Activated CD4-positive, alpha-beta memory T cell treated with anti-CD3 and anti-CD28 coated beads for 36 hours (primary cell): ENCODE results near the gene SAPCD2. TPM values are rescaled to one million over a fixed set of nuclear protein-coding genes. Genes with fewer than 3 reads are reported as not detected.
"Not testable (repeated sequence)": the region's sequence is repeated elsewhere in the genome, so short reads cannot be mapped to it uniquely, and the experiment has no call there.

Experiments used
- CTCF ChIA-PET: fragments of 350-600 bp; sonication (Branson Sonifier 250); formaldehyde crosslinking; loops from one replicate; lab custom pipeline; 2021; ENCODE audit warnings: antibody characterized with exemption, inconsistent platforms; lab: Charles Lee
- POLR2A ChIA-PET: fragments of 350-600 bp; sonication (Branson Sonifier 250); formaldehyde crosslinking; loops from one replicate; lab custom pipeline; 2021; ENCODE audit warnings: antibody characterized with exemption; lab: Charles Lee
- DNase-seq: peaks from one replicate; pipeline ENCODE4 v3.0.0-alpha.2; 2020
- H3K27ac Mint-ChIP-seq: one replicate; pipeline ENCODE4 v1.8.0; 2021; ENCODE audit warnings: mixed read lengths
- H3K27me3 Mint-ChIP-seq: one replicate; pipeline ENCODE4 v1.8.0; 2021; ENCODE audit warnings: mixed read lengths
- H3K36me3 Mint-ChIP-seq: one replicate; pipeline ENCODE4 v1.8.0; 2021; ENCODE audit warnings: mixed read lengths
- H3K4me1 Mint-ChIP-seq: one replicate; pipeline ENCODE4 v1.8.0; 2021; ENCODE audit warnings: low read depth, mixed read lengths
- H3K4me3 Mint-ChIP-seq: one replicate; pipeline ENCODE4 v1.8.0; 2021; ENCODE audit warnings: mild to moderate bottlenecking, mixed read lengths
- H3K9me3 Mint-ChIP-seq: one replicate; pipeline ENCODE4 v1.8.0; 2021; ENCODE audit warnings: mixed read lengths
- intact Hi-C: fragments of 100-400 bp; cut with micrococcal nuclease; formaldehyde crosslinking; loops from one replicate; pipeline ENCODE4 v1.15.1; 2023
- total RNA-seq, 2 experiments: library from RNA; stranded (reverse); gene quantifications; one replicate each; pipeline ENCODE4 v1.2.3, GENCODE V29; 2021

The SAPCD2 gene, protein sequence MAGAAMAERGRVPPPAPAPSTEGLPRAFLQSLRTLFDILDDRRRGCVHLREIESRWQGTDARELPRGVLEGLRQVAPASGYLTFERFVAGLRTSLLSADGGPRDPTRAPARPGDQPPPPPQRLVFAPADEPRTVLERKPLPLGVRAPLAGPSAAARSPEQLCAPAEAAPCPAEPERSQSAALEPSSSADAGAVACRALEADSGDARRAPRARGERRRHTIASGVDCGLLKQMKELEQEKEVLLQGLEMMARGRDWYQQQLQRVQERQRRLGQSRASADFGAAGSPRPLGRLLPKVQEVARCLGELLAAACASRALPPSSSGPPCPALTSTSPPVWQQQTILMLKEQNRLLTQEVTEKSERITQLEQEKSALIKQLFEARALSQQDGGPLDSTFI
- 1 to 10 TPM; 6.4 to 6.6 TPM for total RNA-seq

DNA sequence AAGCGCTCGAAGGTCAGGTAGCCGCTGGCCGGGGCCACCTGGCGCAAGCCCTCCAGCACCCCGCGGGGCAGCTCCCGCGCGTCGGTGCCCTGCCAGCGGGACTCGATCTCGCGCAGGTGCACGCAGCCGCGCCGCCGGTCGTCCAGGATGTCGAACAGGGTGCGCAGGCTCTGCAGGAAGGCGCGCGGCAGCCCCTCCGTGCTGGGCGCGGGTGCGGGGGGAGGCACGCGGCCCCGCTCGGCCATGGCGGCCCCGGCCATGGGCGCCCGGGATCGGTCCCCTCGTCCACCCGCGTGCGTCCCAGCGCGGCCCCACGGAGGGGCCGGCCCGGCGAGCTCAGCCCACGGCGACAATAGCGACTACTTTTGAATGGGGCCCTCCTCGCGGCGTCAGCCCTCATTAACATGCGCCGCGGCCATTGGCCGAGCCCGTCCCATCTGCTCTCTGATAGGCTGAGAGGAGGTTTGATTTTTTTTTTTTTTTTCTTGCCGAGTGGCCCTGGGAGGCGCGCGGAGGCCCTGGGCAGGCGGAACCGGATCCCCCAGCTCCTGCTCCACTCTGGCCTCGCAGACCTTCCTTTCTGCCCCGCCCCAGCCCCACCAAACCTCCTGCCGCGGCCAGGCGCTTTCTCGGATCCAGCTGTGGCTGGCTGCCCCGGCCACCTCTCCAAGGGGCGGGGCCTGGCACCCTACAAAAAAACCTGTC is at the start of gene SAPCD2:
Gene SAPCD2 (minus strand): TSS at position 357 of the 705 bp plus-strand sequence. CDS start 97 bp downstream, at position 260.
- peak; percentile 90 for DNase-seq
- Mint-ChIP-seq H3K27ac (no peak within 1 kb of the TSS), H3K9me3 (no peaks in the 10 kb centered on the region), H3K4me1 (peaks cover 8% of the 10 kb centered on the region), H3K36me3 (no peaks in the 10 kb centered on the region), H3K27me3 (no peaks in the 10 kb centered on the region), H3K4me3 (peak within 1 kb of the TSS; percentile 61)
- intact Hi-C loops = loop anchor here (2.0 to 5.0 kb wide), 2 partner anchors 16 to 523 kb away; partner anchors contain the start of genes MAN1B1 and NOTCH1
- ChIA-PET POLR2A (interaction anchor here (0.6 to 4.3 kb wide), 11 partner anchors 16 to 263 kb away, joined by 3 to 27 read pairs (median 4); partner anchors contain the start of genes MAN1B1, NRARP and TUBB4B), CTCF (interaction anchor here (1.0 to 10.6 kb wide), 7 partner anchors 15 to 531 kb away, joined by 3 to 208 read pairs (median 12); partner anchors contain the start of genes ABCA2, FUT7, MAN1B1 and NPDC1)

- DNase-seq, H3K9me3 Mint-ChIP-seq, H3K27me3 Mint-ChIP-seq, H3K27ac Mint-ChIP-seq, H3K36me3 Mint-ChIP-seq, H3K4me3 Mint-ChIP-seq: not testable (repeated sequence)
- intact Hi-C loops = loop anchor here (1.0 kb wide), 1 partner anchor 105 kb away; no protein-coding TSS in a partner anchor
- POLR2A ChIA-PET = interaction anchor here (1.2 kb wide), 1 partner anchor 122 kb away, joined by 3 read pairs; the partner anchor contains the start of gene TUBB4B
- CTCF ChIA-PET = interaction anchor here (0.7 to 2.8 kb wide), 7 partner anchors 12 to 216 kb away, joined by 3 to 22 read pairs (median 4); partner anchors contain the start of gene RNF224
- peaks cover 11% of the 10 kb centered on the region for H3K4me1 Mint-ChIP-seq
These were observed 47.8 kb upstream of the SAPCD2 start for GRCh38 chr9:137118092-137118603.

GRCh38 chr9:137117269-137117731 is 46.9 kb upstream of the SAPCD2 start:
- Mint-ChIP-seq H3K9me3 (no peaks in the 10 kb centered on the region), H3K4me1 (peaks cover 16% of the 10 kb centered on the region), H3K36me3 (no peaks in the 10 kb centered on the region), H3K27me3 (no peaks in the 10 kb centered on the region), H3K4me3 (no peak overlapping the region), H3K27ac (no peak overlapping the region)
- DNase-seq = no peak
- ChIA-PET POLR2A (no interaction called here), CTCF (interaction anchor here (2.0 to 2.2 kb wide), 2 partner anchors 110 to 125 kb away, joined by 4 to 16 read pairs; partner anchors contain the start of gene RNF224)
- intact Hi-C loops = no loop called here

GRCh38 chr9:137116728-137117127 is 46.4 kb upstream of the SAPCD2 start:
- ChIA-PET POLR2A (no interaction called here), CTCF (interaction anchor here (2.2 kb wide), 1 partner anchor 126 kb away, joined by 4 read pairs; no protein-coding TSS in a partner anchor)
- no peak for DNase-seq
- H3K4me1 Mint-ChIP-seq = peaks cover 16% of the 10 kb centered on the region
- intact Hi-C loops = no loop called here
- no peaks in the 10 kb centered on the region for H3K36me3 Mint-ChIP-seq
- no peak overlapping the region for H3K27ac Mint-ChIP-seq
- H3K4me3 Mint-ChIP-seq = no peak overlapping the region
- no peaks in the 10 kb centered on the region for H3K9me3 Mint-ChIP-seq
- no peaks in the 10 kb centered on the region for H3K27me3 Mint-ChIP-seq

- POLR2A ChIA-PET = interaction anchor here (0.6 kb wide), 1 partner anchor 12 kb away, joined by 3 read pairs; no protein-coding TSS in a partner anchor
- CTCF ChIA-PET = interaction anchor here (1.3 kb wide), 1 partner anchor 121 kb away, joined by 9 read pairs; no protein-coding TSS in a partner anchor
- Mint-ChIP-seq H3K4me3 (no peak overlapping the region), H3K9me3 (no peaks in the 10 kb centered on the region), H3K27ac (no peak overlapping the region), H3K4me1 (peaks cover 16% of the 10 kb centered on the region), H3K27me3 (no peaks in the 10 kb centered on the region), H3K36me3 (peaks cover 2% of the 10 kb centered on the region)
- intact Hi-C loops = no loop called here
- DNase-seq = no peak
These were observed 45.7 kb upstream of the SAPCD2 start for GRCh38 chr9:137116027-137116507.

- Mint-ChIP-seq H3K27me3 (no peaks in the 10 kb centered on the region), H3K27ac (no peak overlapping the region), H3K36me3 (peaks cover 5% of the 10 kb centered on the region), H3K9me3 (no peaks in the 10 kb centered on the region), H3K4me3 (no peak overlapping the region), H3K4me1 (peaks cover 18% of the 10 kb centered on the region)
- POLR2A ChIA-PET = interaction anchor here (0.6 to 2.4 kb wide), 9 partner anchors 8 to 576 kb away, joined by 3 to 12 read pairs (median 4); partner anchors contain the start of genes MAN1B1, SSNA1 and TUBB4B
- intact Hi-C loops = no loop called here
- CTCF ChIA-PET = interaction anchor here (0.6 to 3.0 kb wide), 8 partner anchors 14 to 121 kb away, joined by 3 to 15 read pairs (median 4); partner anchors contain the start of genes MAN1B1, RNF224 and TPRN
- no peak for DNase-seq
These were observed 45.2 kb upstream of the SAPCD2 start for GRCh38 chr9:137115394-137116026.

- no peaks in the 10 kb centered on the region for H3K9me3 Mint-ChIP-seq
- DNase-seq = peak; percentile 82
- H3K4me3 Mint-ChIP-seq = peak within 1 kb of the TSS; percentile 70
- intact Hi-C loops = loop anchor here (1.0 kb wide), 1 partner anchor 14 kb away; no protein-coding TSS in a partner anchor
- H3K27me3 Mint-ChIP-seq = no peaks in the 10 kb centered on the region
- peaks cover 18% of the 10 kb centered on the region for H3K4me1 Mint-ChIP-seq
- peaks cover 5% of the 10 kb centered on the region for H3K36me3 Mint-ChIP-seq
- ChIA-PET CTCF (interaction anchor here (0.6 to 3.0 kb wide), 9 partner anchors 14 to 122 kb away, joined by 3 to 15 read pairs (median 3); partner anchors contain the start of genes MAN1B1, RNF224 and TPRN), POLR2A (interaction anchor here (0.8 to 2.4 kb wide), 10 partner anchors 9 to 576 kb away, joined by 3 to 12 read pairs (median 4); partner anchors contain the start of genes MAN1B1, SSNA1, TPRN and TUBB4B)
- no peak within 1 kb of the TSS for H3K27ac Mint-ChIP-seq
These were observed 44.4 kb upstream of the SAPCD2 start, which contains the start of gene DPP7 for GRCh38 chr9:137114613-137115393. DPP7 (minus strand) TSS chr9:137114733; CDS start chr9:137114713, 20 bp downstream.

DNA sequence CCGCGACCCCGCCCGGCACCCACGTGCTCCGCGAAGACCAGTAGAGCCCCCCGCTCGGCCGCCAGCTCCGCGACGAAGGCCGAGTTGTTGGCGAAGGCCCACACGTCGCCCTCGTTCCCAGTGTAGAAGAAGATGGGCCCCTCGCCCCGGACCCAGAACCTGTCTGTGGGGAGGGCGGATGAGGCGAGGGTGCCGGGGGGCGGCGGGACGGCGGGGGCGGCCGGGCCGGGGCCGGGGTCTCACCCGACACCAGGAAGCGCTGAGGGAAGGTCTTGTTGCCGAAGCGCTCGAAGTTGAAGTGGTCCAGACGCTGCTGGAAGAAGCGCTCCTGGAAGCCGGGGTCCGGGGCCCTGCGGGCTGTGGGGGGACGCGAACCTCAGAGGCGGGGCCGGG is 43.9 kb upstream of the SAPCD2 start:
- intact Hi-C loops = loop anchor here (1.0 kb wide), 1 partner anchor 15 kb away; no protein-coding TSS in a partner anchor
- Mint-ChIP-seq H3K4me3 (peak overlapping the region; percentile 57), H3K27me3 (no peaks in the 10 kb centered on the region), H3K9me3 (no peaks in the 10 kb centered on the region), H3K4me1 (peaks cover 15% of the 10 kb centered on the region), H3K36me3 (peaks cover 5% of the 10 kb centered on the region), H3K27ac (no peak overlapping the region)
- POLR2A ChIA-PET = interaction anchor here (1.0 to 2.4 kb wide), 7 partner anchors 9 to 575 kb away, joined by 3 to 12 read pairs (median 5); partner anchors contain the start of genes MAN1B1, TPRN and TUBB4B
- DNase-seq = no peak
- CTCF ChIA-PET = interaction anchor here (0.7 to 3.0 kb wide), 7 partner anchors 18 to 122 kb away, joined by 3 to 15 read pairs (median 4); partner anchors contain the start of genes MAN1B1 and RNF224

- Mint-ChIP-seq H3K9me3 (no peaks in the 10 kb centered on the region), H3K4me3 (peak overlapping the region; percentile 70), H3K27ac (no peak overlapping the region), H3K36me3 (peaks cover 8% of the 10 kb centered on the region), H3K4me1 (peaks cover 10% of the 10 kb centered on the region), H3K27me3 (no peaks in the 10 kb centered on the region)
- peak; percentile 51 for DNase-seq
- ChIA-PET CTCF (interaction anchor here (0.7 to 3.0 kb wide), 7 partner anchors 18 to 123 kb away, joined by 3 to 15 read pairs (median 4); partner anchors contain the start of genes MAN1B1 and RNF224), POLR2A (interaction anchor here (0.5 to 2.4 kb wide), 6 partner anchors 16 to 97 kb away, joined by 3 to 12 read pairs (median 4); partner anchors contain the start of genes MAN1B1 and TPRN)
- intact Hi-C loops = loop anchor here (1.0 kb wide), 1 partner anchor 16 kb away; no protein-coding TSS in a partner anchor
These were observed 43.2 kb upstream of the SAPCD2 start for GRCh38 chr9:137113385-137114159.
